ENCODE measurements around the gene C17orf67. TPM values are rescaled to one million over a fixed set of nuclear protein-coding genes. Genes with fewer than 3 reads are reported as not detected.

Gene C17orf67
- total and polyA plus RNA-seq, 10 of the 15 experiments (the other 5 are each of a cell fraction or from before 2014, with no cell fraction given): 0.24 to 3.3 (median 0.89) TPM

GRCh38 chr17:56812901-56813388 lies 20.8 kb downstream of the C17orf67 start:
- no peaks in the 10 kb centered on the region for H3K9me3 ChIP-seq (replicated peaks; ENCODE audit: control insufficient read depth, insufficient read depth, low read length)
- ChIA-PET SMC1A (ENCODE audit: uncharacterized antibody, unreplicated experiment) (no interaction called here), RAD21 (ENCODE audit: unreplicated experiment) (no interaction called here), POLR2A (no interaction called here), CTCF (no interaction called here)
- H2AFZ ChIP-seq (ENCODE audit: control insufficient read depth, low read depth, low read length): no peak overlapping the region
- H3K27me3 ChIP-seq (replicated peaks in 1 of 2; ENCODE audit: control insufficient read depth in 2 of 2, insufficient read depth in 2 of 2, low read length in 1 of 2): no peaks in the 10 kb centered on the region; a peak in 1 of 4 replicates
- BruUV-seq (replicated peaks): no TSS peak
- H3K4me3 ChIP-seq: no peak overlapping the region
- intact Hi-C loops (cut with micrococcal nuclease; ENCODE audit: unreplicated experiment) (no loop called here), in situ Hi-C loops (cut with MboI) (no loop called here)
- DNase-seq (ENCODE audit: low read depth, low spot score) (no peak), ATAC-seq (no peak), FAIRE-seq (no peak)
- H3K4me1 ChIP-seq (ENCODE audit: control insufficient read depth, insufficient read depth, low read length): no peaks in the 10 kb centered on the region
- H3K4me2 ChIP-seq (ENCODE audit: control insufficient read depth, insufficient read depth): no peak overlapping the region
- H3K36me3 ChIP-seq (ENCODE audit: control insufficient read depth in 2 of 2, insufficient read depth in 2 of 2, low read length in 1 of 2): no peaks in the 10 kb centered on the region
- WGBS (ENCODE audit: insufficient coverage, insufficient replicate concordance, low lambda C conversion rate, missing lambda C conversion rate): 62% methylated on average over 7 of the region's 7 CpGs
- no peak overlapping the region for H3K9ac ChIP-seq (ENCODE audit: control insufficient read depth, insufficient read depth, low read length)
- H3K79me2 ChIP-seq (ENCODE audit: control insufficient read depth, insufficient read depth, low read length): no peaks in the 10 kb centered on the region
- H3K27ac ChIP-seq (ENCODE audit: control insufficient read depth, insufficient read depth): no peak overlapping the region
- no peaks in the 10 kb centered on the region for H4K20me1 ChIP-seq (ENCODE audit: control insufficient read depth, insufficient read depth)
- no peak for TF ChIP-seq ZNF24 (IDR thresholded peaks at IDR 0.05)
- TF ChIP-seq ZNF592 (IDR thresholded peaks at IDR 0.05): no peak
- no peak for TF ChIP-seq KLF5 (IDR thresholded peaks at IDR 0.05; ENCODE audit: partially characterized antibody)
- TF ChIP-seq EGR1 (IDR thresholded peaks at IDR 0.05; ENCODE audit: borderline replicate concordance in 1 of 2, low read depth in 2 of 2, low read length in 2 of 2): no peak
- no peak for TF ChIP-seq ZNF384 (IDR thresholded peaks at IDR 0.05; ENCODE audit: borderline replicate concordance, low read depth, low read length)
- no peak for TF ChIP-seq TAF1 (IDR thresholded peaks at IDR 0.05; ENCODE audit: borderline replicate concordance, low read depth, low read length)
- TF ChIP-seq GATAD2B (conservative IDR thresholded peaks at IDR 0.05; ENCODE audit: low read depth): no peak
- TF ChIP-seq, protein P1, sequence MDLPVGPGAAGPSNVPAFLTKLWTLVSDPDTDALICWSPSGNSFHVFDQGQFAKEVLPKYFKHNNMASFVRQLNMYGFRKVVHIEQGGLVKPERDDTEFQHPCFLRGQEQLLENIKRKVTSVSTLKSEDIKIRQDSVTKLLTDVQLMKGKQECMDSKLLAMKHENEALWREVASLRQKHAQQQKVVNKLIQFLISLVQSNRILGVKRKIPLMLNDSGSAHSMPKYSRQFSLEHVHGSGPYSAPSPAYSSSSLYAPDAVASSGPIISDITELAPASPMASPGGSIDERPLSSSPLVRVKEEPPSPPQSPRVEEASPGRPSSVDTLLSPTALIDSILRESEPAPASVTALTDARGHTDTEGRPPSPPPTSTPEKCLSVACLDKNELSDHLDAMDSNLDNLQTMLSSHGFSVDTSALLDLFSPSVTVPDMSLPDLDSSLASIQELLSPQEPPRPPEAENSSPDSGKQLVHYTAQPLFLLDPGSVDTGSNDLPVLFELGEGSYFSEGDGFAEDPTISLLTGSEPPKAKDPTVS (IDR thresholded peaks at IDR 0.05; ENCODE audit: low read depth, low read length): no peak
- TF ChIP-seq, protein P2, sequence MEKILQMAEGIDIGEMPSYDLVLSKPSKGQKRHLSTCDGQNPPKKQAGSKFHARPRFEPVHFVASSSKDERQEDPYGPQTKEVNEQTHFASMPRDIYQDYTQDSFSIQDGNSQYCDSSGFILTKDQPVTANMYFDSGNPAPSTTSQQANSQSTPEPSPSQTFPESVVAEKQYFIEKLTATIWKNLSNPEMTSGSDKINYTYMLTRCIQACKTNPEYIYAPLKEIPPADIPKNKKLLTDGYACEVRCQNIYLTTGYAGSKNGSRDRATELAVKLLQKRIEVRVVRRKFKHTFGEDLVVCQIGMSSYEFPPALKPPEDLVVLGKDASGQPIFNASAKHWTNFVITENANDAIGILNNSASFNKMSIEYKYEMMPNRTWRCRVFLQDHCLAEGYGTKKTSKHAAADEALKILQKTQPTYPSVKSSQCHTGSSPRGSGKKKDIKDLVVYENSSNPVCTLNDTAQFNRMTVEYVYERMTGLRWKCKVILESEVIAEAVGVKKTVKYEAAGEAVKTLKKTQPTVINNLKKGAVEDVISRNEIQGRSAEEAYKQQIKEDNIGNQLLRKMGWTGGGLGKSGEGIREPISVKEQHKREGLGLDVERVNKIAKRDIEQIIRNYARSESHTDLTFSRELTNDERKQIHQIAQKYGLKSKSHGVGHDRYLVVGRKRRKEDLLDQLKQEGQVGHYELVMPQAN (conservative IDR thresholded peaks at IDR 0.05): no peak
- TF ChIP-seq, protein P3, sequence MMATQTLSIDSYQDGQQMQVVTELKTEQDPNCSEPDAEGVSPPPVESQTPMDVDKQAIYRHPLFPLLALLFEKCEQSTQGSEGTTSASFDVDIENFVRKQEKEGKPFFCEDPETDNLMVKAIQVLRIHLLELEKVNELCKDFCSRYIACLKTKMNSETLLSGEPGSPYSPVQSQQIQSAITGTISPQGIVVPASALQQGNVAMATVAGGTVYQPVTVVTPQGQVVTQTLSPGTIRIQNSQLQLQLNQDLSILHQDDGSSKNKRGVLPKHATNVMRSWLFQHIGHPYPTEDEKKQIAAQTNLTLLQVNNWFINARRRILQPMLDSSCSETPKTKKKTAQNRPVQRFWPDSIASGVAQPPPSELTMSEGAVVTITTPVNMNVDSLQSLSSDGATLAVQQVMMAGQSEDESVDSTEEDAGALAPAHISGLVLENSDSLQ (IDR thresholded peaks at IDR 0.05): no peak
- no peak for TF ChIP-seq JUND (IDR thresholded peaks at IDR 0.05; ENCODE audit: low read depth, low read length)
- TF ChIP-seq HDAC6 (IDR thresholded peaks at IDR 0.05; ENCODE audit: unreplicated experiment): no peak
- TF ChIP-seq ATF7 (IDR thresholded peaks at IDR 0.05; ENCODE audit: low read depth): no peak
- no peak for TF ChIP-seq ZNF207 (IDR thresholded peaks at IDR 0.05; ENCODE audit: borderline replicate concordance)
- TF ChIP-seq KAT2A (conservative IDR thresholded peaks at IDR 0.05; ENCODE audit: control insufficient read depth, low read depth, low read length): no peak
- no peak for TF ChIP-seq BRCA1 (IDR thresholded peaks at IDR 0.05; ENCODE audit: low read depth, low read length)
- no peak for TF ChIP-seq NR2C1 (IDR thresholded peaks at IDR 0.05)
